CD4-positive, CD25-positive, alpha-beta regulatory T cell (primary cell): ENCODE measurements around the gene UQCRH. TPM values are rescaled to one million over a fixed set of nuclear protein-coding genes. Genes with fewer than 3 reads are reported as not detected.
"Not testable (repeated sequence)": the region's sequence is repeated elsewhere in the genome, so short reads cannot be mapped to it uniquely, and the experiment has no call there.

ENCODE experiments used
- ATAC-seq, 2 donors: fragments of 150-1000 bp; cut with Tn5 transposase; one replicate each; pipeline ENCODE4 v1.10.0; 2021; ENCODE audit warnings: low read depth in 2 of 2, moderate number of reproducible peaks in 2 of 2, moderate library complexity in 1 of 2
- DNase-seq, 3 donors: peaks; one replicate each; pipeline versions ENCODE4 v3.0.0 to v3.0.0-alpha.2; 2012 to 2022; ENCODE audit warnings: mixed read lengths in 1 of 3
- H3K27ac ChIP-seq: one replicate; pipeline ENCODE4 v1.7.0; 2013; ENCODE audit warnings: mild to moderate bottlenecking, low read length; ENCODE audit not compliant: insufficient read depth, poor library complexity, severe bottlenecking
- H3K27me3 ChIP-seq: one replicate; pipeline ENCODE4 v1.7.0; 2013; ENCODE audit warnings: low read length; ENCODE audit not compliant: control insufficient read depth, insufficient read depth
- H3K36me3 ChIP-seq: one replicate; pipeline ENCODE4 v1.7.0; 2013; ENCODE audit warnings: mild to moderate bottlenecking, low read length, moderate library complexity; ENCODE audit not compliant: control insufficient read depth, insufficient read depth
- H3K4me1 ChIP-seq: 2 replicates; pipeline ENCODE4 v1.7.0; 2013; ENCODE audit warnings: mild to moderate bottlenecking, low read length; ENCODE audit not compliant: insufficient read depth, control insufficient read depth, poor library complexity, severe bottlenecking
- H3K4me3 ChIP-seq: one replicate; pipeline ENCODE4 v1.7.0; 2013; ENCODE audit warnings: low read depth, mild to moderate bottlenecking, low read length, moderate library complexity
- H3K9me3 ChIP-seq, 2 experiments: 1 replicate in 1 of 2; 2 replicates in 1 of 2; pipeline ENCODE4 v1.7.0; 2013; ENCODE audit warnings: low read length in 2 of 2, mild to moderate bottlenecking in 1 of 2, moderate library complexity in 1 of 2; ENCODE audit not compliant: control insufficient read depth in 2 of 2
- H3K27ac Mint-ChIP-seq, 3 donors: one replicate each; pipeline ENCODE4 v1.8.0; 2020 to 2022; ENCODE audit warnings: mild to moderate bottlenecking in 3 of 3, mixed read lengths in 3 of 3, moderate library complexity in 2 of 3
- H3K27me3 Mint-ChIP-seq: one replicate; pipeline ENCODE4 v1.8.0; 2022; ENCODE audit warnings: mild to moderate bottlenecking, mixed read lengths
- H3K36me3 Mint-ChIP-seq: one replicate; pipeline ENCODE4 v1.8.0; 2020; ENCODE audit warnings: mixed read lengths
- H3K4me1 Mint-ChIP-seq, 4 donors: one replicate each; pipeline ENCODE4 v1.8.0; 2020 to 2022; ENCODE audit warnings: mixed read lengths in 4 of 4, mild to moderate bottlenecking in 1 of 4
- H3K4me3 Mint-ChIP-seq, 4 donors: one replicate each; pipeline ENCODE4 v1.8.0; 2020 to 2022; ENCODE audit warnings: mild to moderate bottlenecking in 4 of 4, mixed read lengths in 4 of 4, moderate library complexity in 3 of 4
- H3K9me3 Mint-ChIP-seq, 7 donors: one replicate each; pipeline ENCODE4 v1.8.0; 2020 to 2022; ENCODE audit warnings: mixed read lengths in 7 of 7, mild to moderate bottlenecking in 3 of 7, moderate library complexity in 2 of 7
- polyA plus RNA-seq, 4 donors: library from polyadenylated mRNA; unstranded; fragments of 300-500 nt; fragmentation: Illumina TruSeq; gene quantifications; one replicate each; pipeline ENCODE4 v1.2.3, GENCODE V29; 2021
- total RNA-seq: library from RNA; stranded (reverse); gene quantifications from one replicate; pipeline ENCODE4 v1.2.3, GENCODE V29; 2022

The UQCRH gene
- total and polyA plus RNA-seq, 5 donors from 2014 or later, result 120 to 357 (median 333) TPM

DNA sequence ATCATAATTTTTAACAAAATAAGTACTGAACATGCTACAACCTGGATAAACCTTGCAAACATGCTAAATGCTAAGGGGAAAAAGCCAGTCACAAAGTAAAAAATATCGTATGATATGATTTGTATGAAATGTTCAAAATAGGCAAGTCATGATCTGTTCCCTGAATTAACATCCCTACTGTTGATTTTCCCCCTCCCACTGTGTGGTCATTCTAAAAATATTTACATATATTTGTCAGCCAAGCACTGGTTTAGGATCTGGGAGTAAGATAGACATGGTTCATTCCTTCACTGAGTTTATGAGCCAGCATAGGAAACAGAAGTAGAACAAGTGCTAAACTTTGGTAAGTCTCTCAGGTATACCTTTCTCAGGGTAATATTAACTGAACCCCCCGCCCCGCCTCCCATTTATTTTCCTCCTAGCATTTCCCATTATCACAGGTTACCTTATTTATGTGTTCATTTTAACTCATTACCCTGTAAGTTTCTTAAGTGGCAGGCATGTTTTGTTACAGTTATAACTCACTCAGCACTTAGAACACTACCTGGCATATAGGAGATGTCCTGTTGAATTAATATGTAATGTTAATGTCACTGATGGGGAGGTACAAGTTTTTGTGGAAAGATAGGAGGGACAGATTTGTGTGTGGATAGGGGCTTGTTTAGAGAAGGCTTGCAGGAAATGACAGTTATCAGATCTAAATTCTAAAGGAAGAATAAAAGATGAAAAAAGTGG, 12.3 kb downstream of the UQCRH start:
- peaks cover 25% of the 10 kb centered on the region for H3K36me3 Mint-ChIP-seq
- no peaks in the 10 kb centered on the region for H3K9me3 ChIP-seq
- H3K27ac ChIP-seq, result no peak overlapping the region
- no peak overlapping the region for H3K4me3 Mint-ChIP-seq
- DNase-seq, result no peak
- H3K27me3 ChIP-seq, result no peaks in the 10 kb centered on the region
- ATAC-seq, result no peak
- H3K27ac Mint-ChIP-seq, result no peak overlapping the region
- no peaks in the 10 kb centered on the region for H3K27me3 Mint-ChIP-seq
- H3K4me1 Mint-ChIP-seq, result peaks cover 0 to 5% (median 0%) of the 10 kb centered on the region in 4 donors
- H3K4me1 ChIP-seq, result no peaks in the 10 kb centered on the region
- H3K9me3 Mint-ChIP-seq, result no peaks in the 10 kb centered on the region
- no peak overlapping the region for H3K4me3 ChIP-seq
- peaks cover 38% of the 10 kb centered on the region for H3K36me3 ChIP-seq

DNA sequence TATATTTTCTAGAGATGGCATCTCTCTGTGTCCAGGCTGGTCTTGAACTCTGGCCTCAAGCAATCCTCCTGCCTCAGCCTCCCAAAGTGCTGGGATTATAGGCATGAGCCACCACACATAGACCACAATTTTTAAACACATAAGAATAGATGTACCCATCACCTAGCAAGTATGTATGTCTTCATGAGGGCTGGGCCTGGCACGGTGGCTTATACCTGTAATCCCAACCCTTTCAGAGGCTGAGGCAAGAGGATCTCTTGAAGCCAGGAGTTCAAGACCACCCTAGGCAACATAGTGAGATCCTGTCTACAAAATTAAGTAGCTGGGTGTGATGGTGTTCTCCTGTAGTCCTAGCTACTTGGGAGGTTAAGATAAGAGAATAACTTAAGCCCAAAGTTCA, 13.8 kb downstream of the UQCRH start:
- Mint-ChIP-seq H3K36me3 (peaks cover 21% of the 10 kb centered on the region), H3K4me1 (peaks cover 0 to 5% (median 0%) of the 10 kb centered on the region in 4 donors), H3K27ac (no peak overlapping the region), H3K27me3 (no peaks in the 10 kb centered on the region), H3K9me3 (no peaks in the 10 kb centered on the region), H3K4me3 (no peak overlapping the region)
- no peaks in the 10 kb centered on the region for H3K27me3 ChIP-seq
- no peak overlapping the region for H3K4me3 ChIP-seq
- no peak overlapping the region for H3K27ac ChIP-seq
- ATAC-seq (no peak), DNase-seq (no peak)
- no peaks in the 10 kb centered on the region for H3K4me1 ChIP-seq
- no peaks in the 10 kb centered on the region for H3K9me3 ChIP-seq
- peaks cover 33% of the 10 kb centered on the region for H3K36me3 ChIP-seq

- H3K9me3 Mint-ChIP-seq, H3K27me3 Mint-ChIP-seq, H3K4me1 Mint-ChIP-seq, ATAC-seq, H3K27ac ChIP-seq, H3K27me3 ChIP-seq, H3K4me1 ChIP-seq, H3K9me3 ChIP-seq, H3K27ac Mint-ChIP-seq, DNase-seq, H3K4me3 ChIP-seq, H3K4me3 Mint-ChIP-seq: not testable (repeated sequence)
- peaks cover 12% of the 10 kb centered on the region for H3K36me3 Mint-ChIP-seq
- H3K36me3 ChIP-seq, result peaks cover 19% of the 10 kb centered on the region
Observed at GRCh38 chr1:46319301-46319700, 15.8 kb downstream of the UQCRH start.

GRCh38 chr1:46319960-46320914, 16.7 kb downstream of the UQCRH start:
- not testable (repeated sequence) for H3K27ac Mint-ChIP-seq, H3K27me3 Mint-ChIP-seq, H3K27ac ChIP-seq, DNase-seq, H3K9me3 Mint-ChIP-seq, H3K4me3 Mint-ChIP-seq, H3K27me3 ChIP-seq, H3K4me3 ChIP-seq, H3K9me3 ChIP-seq, H3K36me3 Mint-ChIP-seq, H3K4me1 ChIP-seq, ATAC-seq, H3K4me1 Mint-ChIP-seq
- peaks cover 11% of the 10 kb centered on the region for H3K36me3 ChIP-seq

DNA sequence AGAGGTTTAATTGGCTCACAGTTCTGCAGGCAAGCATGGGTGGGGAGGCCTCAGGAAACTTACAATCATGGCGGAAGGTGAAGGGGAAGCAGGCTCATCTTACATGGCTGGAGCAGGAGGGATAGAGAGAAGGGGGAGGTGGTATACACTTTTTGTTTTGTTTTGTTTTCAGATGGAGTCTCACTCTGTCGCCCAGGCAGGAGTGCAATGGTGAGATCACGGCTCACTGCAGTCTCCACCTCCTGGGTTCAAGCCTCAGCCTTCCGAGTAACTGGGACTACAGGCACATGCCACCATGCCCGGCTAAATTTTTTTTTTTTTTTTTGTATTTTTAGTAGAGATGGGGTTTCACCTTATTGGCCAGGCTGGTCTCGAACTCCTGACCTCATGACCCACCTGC, 18.7 kb downstream of the UQCRH start:
- H3K4me3 ChIP-seq, DNase-seq, H3K4me3 Mint-ChIP-seq, H3K4me1 Mint-ChIP-seq, H3K27ac ChIP-seq, H3K4me1 ChIP-seq, H3K9me3 Mint-ChIP-seq, ATAC-seq, H3K36me3 ChIP-seq, H3K36me3 Mint-ChIP-seq, H3K27me3 Mint-ChIP-seq, H3K9me3 ChIP-seq, H3K27me3 ChIP-seq: not testable (repeated sequence)
- H3K27ac Mint-ChIP-seq, result peak overlapping the region in 1 of 3 donors; percentile 26

- not testable (repeated sequence) for ATAC-seq, H3K4me1 ChIP-seq, H3K27ac Mint-ChIP-seq, H3K27me3 Mint-ChIP-seq, H3K36me3 Mint-ChIP-seq, H3K4me3 Mint-ChIP-seq, H3K36me3 ChIP-seq, H3K4me3 ChIP-seq, H3K9me3 ChIP-seq, H3K27ac ChIP-seq, H3K4me1 Mint-ChIP-seq, H3K27me3 ChIP-seq, H3K9me3 Mint-ChIP-seq, DNase-seq
Observed at GRCh38 chr1:46325285-46326076, 22.0 kb downstream of the UQCRH start.

GRCh38 chr1:46328182-46328581, 24.7 kb downstream of the UQCRH start:
- not testable (repeated sequence) for H3K4me3 Mint-ChIP-seq, H3K9me3 Mint-ChIP-seq, H3K36me3 Mint-ChIP-seq, H3K9me3 ChIP-seq, H3K4me1 ChIP-seq, H3K4me3 ChIP-seq, H3K4me1 Mint-ChIP-seq, H3K27ac ChIP-seq, DNase-seq, ATAC-seq, H3K36me3 ChIP-seq, H3K27me3 ChIP-seq, H3K27me3 Mint-ChIP-seq
- peak overlapping the region in 1 of 3 donors; percentile 48 for H3K27ac Mint-ChIP-seq
